CD8-positive, alpha-beta memory T cell (primary cell): ENCODE data around the gene TSLP. TPM values are rescaled to one million over a fixed set of nuclear protein-coding genes. Genes with fewer than 3 reads are reported as not detected.

Experiments
- CTCF ChIA-PET: fragments of 350-600 bp; sonication (Branson Sonifier 250); formaldehyde crosslinking; loops from one replicate; lab custom pipeline; 2021; ENCODE audit warnings: antibody characterized with exemption; lab: Charles Lee
- POLR2A ChIA-PET: fragments of 350-600 bp; sonication (Branson Sonifier 250); formaldehyde crosslinking; loops from one replicate; lab custom pipeline; 2021; ENCODE audit warnings: antibody characterized with exemption; lab: Charles Lee
- DNase-seq, 5 donors: peaks; one replicate each; pipeline versions ENCODE4 v3.0.0 to v3.0.0-alpha.2; 2020 to 2022; ENCODE audit warnings: mixed read lengths in 1 of 5
- H3K27ac ChIP-seq: one replicate; pipeline ENCODE4 v1.7.0; 2013; ENCODE audit warnings: low read depth, mild to moderate bottlenecking, low read length, moderate library complexity
- H3K27me3 ChIP-seq: 2 replicates; pipeline ENCODE4 v1.7.0; 2013; ENCODE audit warnings: low read length, mild to moderate bottlenecking; ENCODE audit not compliant: insufficient read depth, poor library complexity, severe bottlenecking
- H3K36me3 ChIP-seq: 2 replicates; pipeline ENCODE4 v1.7.0; 2013; ENCODE audit warnings: mild to moderate bottlenecking, low read length, moderate library complexity; ENCODE audit not compliant: insufficient read depth
- H3K4me1 ChIP-seq: 2 replicates; pipeline ENCODE4 v1.7.0; 2013; ENCODE audit warnings: mild to moderate bottlenecking, low read length, moderate library complexity; ENCODE audit not compliant: insufficient read depth
- H3K4me3 ChIP-seq: 2 replicates; pipeline ENCODE4 v1.7.0; 2013; ENCODE audit warnings: mild to moderate bottlenecking, low read length
- H3K9me3 ChIP-seq: 2 replicates; pipeline ENCODE4 v1.7.0; 2013; ENCODE audit warnings: mild to moderate bottlenecking, low read length
- H3K27ac Mint-ChIP-seq, 8 donors: one replicate each; pipeline ENCODE4 v1.8.0; 2020 to 2021; ENCODE audit warnings: mixed read lengths in 8 of 8, mild to moderate bottlenecking in 6 of 8, inconsistent platforms in 3 of 8, moderate library complexity in 3 of 8
- H3K27me3 Mint-ChIP-seq, 2 donors: one replicate each; pipeline ENCODE4 v1.8.0; 2020 to 2021; ENCODE audit warnings: mixed read lengths in 2 of 2, mild to moderate bottlenecking in 1 of 2, moderate library complexity in 1 of 2
- H3K36me3 Mint-ChIP-seq, 3 donors: one replicate each; pipeline ENCODE4 v1.8.0; 2020 to 2021; ENCODE audit warnings: mixed read lengths in 3 of 3, inconsistent platforms in 1 of 3, mild to moderate bottlenecking in 1 of 3
- H3K4me1 Mint-ChIP-seq, 3 donors: one replicate each; pipeline ENCODE4 v1.8.0; 2020 to 2021; ENCODE audit warnings: mixed read lengths in 3 of 3, inconsistent platforms in 1 of 3, mild to moderate bottlenecking in 1 of 3
- H3K4me3 Mint-ChIP-seq, 7 donors: one replicate each; pipeline ENCODE4 v1.8.0; 2020 to 2021; ENCODE audit warnings: mixed read lengths in 7 of 7, mild to moderate bottlenecking in 6 of 7, moderate library complexity in 4 of 7, inconsistent platforms in 2 of 7
- H3K9me3 Mint-ChIP-seq, 5 donors: one replicate each; pipeline ENCODE4 v1.8.0; 2020 to 2022; ENCODE audit warnings: mixed read lengths in 5 of 5, mild to moderate bottlenecking in 3 of 5, moderate library complexity in 2 of 5, inconsistent platforms in 1 of 5
- polyA plus RNA-seq: library from polyadenylated mRNA; unstranded; fragments of 300-500 nt; fragmentation: Illumina TruSeq; gene quantifications from one replicate; pipeline ENCODE4 v1.2.3, GENCODE V29; 2021
- total RNA-seq, 2 experiments: library from RNA; stranded (reverse); gene quantifications; one replicate each; pipeline ENCODE4 v1.2.3, GENCODE V29; 2021

TSLP gene
- total and polyA plus RNA-seq, 3 experiments from 2014 or later = 0.10 to 0.63 (median 0.40) TPM

GRCh38 chr5:111119856-111120255, 48.3 kb downstream of the TSLP start:
- Mint-ChIP-seq H3K36me3 (peaks cover 8 to 80% (median 22%) of the 10 kb centered on the region in 3 donors), H3K27ac (no peak overlapping the region), H3K27me3 (no peaks in the 10 kb centered on the region), H3K4me3 (no peak overlapping the region), H3K4me1 (peaks cover 2 to 4% (median 4%) of the 10 kb centered on the region in 3 donors), H3K9me3 (no peaks in the 10 kb centered on the region)
- Histone ChIP-seq H3K27me3 (no peaks in the 10 kb centered on the region), H3K9me3 (no peaks in the 10 kb centered on the region), H3K36me3 (peaks cover 24% of the 10 kb centered on the region), H3K4me3 (no peak overlapping the region), H3K4me1 (no peaks in the 10 kb centered on the region), H3K27ac (no peak overlapping the region)
- POLR2A ChIA-PET = no interaction called here
- CTCF ChIA-PET = no interaction called here
- DNase-seq = no peak

DNA sequence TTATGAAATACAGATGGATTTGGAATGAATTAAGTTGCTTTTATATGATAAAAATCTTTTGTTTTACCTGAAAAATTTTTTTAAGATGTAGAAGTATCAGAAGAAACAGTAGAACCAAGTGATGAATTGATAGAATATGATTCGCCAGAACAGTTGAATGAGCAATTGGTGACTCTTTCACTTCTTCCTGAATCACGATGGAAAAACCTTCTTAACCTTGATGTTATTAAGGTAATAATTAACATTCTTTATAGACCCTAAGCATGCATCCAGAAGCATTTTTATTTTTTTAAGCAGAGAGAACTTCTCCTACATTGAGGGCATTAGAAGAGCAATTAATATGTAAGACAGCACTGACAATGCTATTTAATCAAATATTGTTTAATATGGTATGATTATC, 49.4 kb downstream of the TSLP start:
- DNase-seq = no peak
- H3K27me3 ChIP-seq = no peaks in the 10 kb centered on the region
- peaks cover 8 to 75% (median 22%) of the 10 kb centered on the region in 3 donors for H3K36me3 Mint-ChIP-seq
- H3K27me3 Mint-ChIP-seq = no peaks in the 10 kb centered on the region
- no peak overlapping the region for H3K27ac ChIP-seq
- no peak overlapping the region for H3K4me3 ChIP-seq
- peaks cover 29% of the 10 kb centered on the region for H3K36me3 ChIP-seq
- POLR2A ChIA-PET = no interaction called here
- peaks cover 2 to 4% (median 4%) of the 10 kb centered on the region in 3 donors for H3K4me1 Mint-ChIP-seq
- no peaks in the 10 kb centered on the region for H3K9me3 ChIP-seq
- H3K4me3 Mint-ChIP-seq = no peak overlapping the region
- H3K9me3 Mint-ChIP-seq = no peaks in the 10 kb centered on the region
- H3K4me1 ChIP-seq = no peaks in the 10 kb centered on the region
- CTCF ChIA-PET = no interaction called here
- peak overlapping the region in 1 of 8 donors; percentile 1 for H3K27ac Mint-ChIP-seq

DNA sequence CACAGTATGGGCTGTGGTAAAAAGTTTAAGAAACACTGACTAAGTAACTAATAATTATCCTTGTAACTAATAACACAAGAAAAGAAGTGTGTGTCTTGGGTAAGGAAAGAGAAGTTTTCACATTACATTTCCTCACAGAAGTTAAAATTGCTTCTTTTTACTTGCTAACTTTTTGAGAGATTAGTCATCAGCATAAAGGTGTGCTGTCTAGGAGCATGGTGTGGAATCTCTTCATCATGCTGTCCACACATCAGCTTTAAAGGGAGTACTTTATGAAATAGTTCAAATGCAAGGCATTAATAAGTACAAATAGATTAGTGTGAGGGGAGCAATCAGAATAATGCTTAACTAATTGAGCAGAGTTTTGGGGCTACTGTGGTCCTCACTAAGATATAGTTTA, 50.4 kb downstream of the TSLP start:
- peaks cover 30% of the 10 kb centered on the region for H3K36me3 ChIP-seq
- DNase-seq = no peak
- Mint-ChIP-seq H3K36me3 (peaks cover 8 to 78% (median 24%) of the 10 kb centered on the region in 3 donors), H3K9me3 (no peaks in the 10 kb centered on the region), H3K27me3 (no peaks in the 10 kb centered on the region), H3K27ac (no peak overlapping the region), H3K4me3 (no peak overlapping the region), H3K4me1 (peaks cover 2 to 4% (median 4%) of the 10 kb centered on the region in 3 donors)
- no peaks in the 10 kb centered on the region for H3K27me3 ChIP-seq
- H3K4me3 ChIP-seq = no peak overlapping the region
- no peaks in the 10 kb centered on the region for H3K4me1 ChIP-seq
- no peaks in the 10 kb centered on the region for H3K9me3 ChIP-seq
- no peak overlapping the region for H3K27ac ChIP-seq
- CTCF ChIA-PET = no interaction called here
- POLR2A ChIA-PET = no interaction called here

GRCh38 chr5:111122398-111122797, 50.9 kb downstream of the TSLP start:
- H3K9me3 ChIP-seq = no peaks in the 10 kb centered on the region
- H3K4me1 ChIP-seq = no peaks in the 10 kb centered on the region
- no peaks in the 10 kb centered on the region for H3K27me3 ChIP-seq
- H3K9me3 Mint-ChIP-seq = no peaks in the 10 kb centered on the region
- H3K36me3 Mint-ChIP-seq = peaks cover 8 to 78% (median 21%) of the 10 kb centered on the region in 3 donors
- H3K27ac Mint-ChIP-seq = peak overlapping the region in 1 of 8 donors; percentile 75
- peaks cover 30% of the 10 kb centered on the region for H3K36me3 ChIP-seq
- DNase-seq = no peak
- ChIA-PET CTCF (no interaction called here), POLR2A (no interaction called here)
- no peaks in the 10 kb centered on the region for H3K27me3 Mint-ChIP-seq
- no peaks in the 10 kb centered on the region for H3K4me1 Mint-ChIP-seq
- H3K4me3 Mint-ChIP-seq = no peak overlapping the region
- no peak overlapping the region for H3K4me3 ChIP-seq
- no peak overlapping the region for H3K27ac ChIP-seq

GRCh38 chr5:111124793-111125192, 53.3 kb downstream of the TSLP start:
- H3K36me3 Mint-ChIP-seq = peaks cover 8 to 70% (median 27%) of the 10 kb centered on the region in 3 donors
- H3K4me1 ChIP-seq = no peaks in the 10 kb centered on the region
- POLR2A ChIA-PET = no interaction called here
- peaks cover 30% of the 10 kb centered on the region for H3K36me3 ChIP-seq
- no peak for DNase-seq
- H3K4me3 Mint-ChIP-seq = no peak overlapping the region
- no peak overlapping the region for H3K27ac ChIP-seq
- H3K4me1 Mint-ChIP-seq = no peaks in the 10 kb centered on the region
- H3K4me3 ChIP-seq = no peak overlapping the region
- CTCF ChIA-PET = no interaction called here
- no peaks in the 10 kb centered on the region for H3K27me3 ChIP-seq
- H3K27ac Mint-ChIP-seq = peak overlapping the region in 1 of 8 donors; percentile 72
- no peaks in the 10 kb centered on the region for H3K9me3 Mint-ChIP-seq
- no peaks in the 10 kb centered on the region for H3K9me3 ChIP-seq
- no peaks in the 10 kb centered on the region for H3K27me3 Mint-ChIP-seq

DNA sequence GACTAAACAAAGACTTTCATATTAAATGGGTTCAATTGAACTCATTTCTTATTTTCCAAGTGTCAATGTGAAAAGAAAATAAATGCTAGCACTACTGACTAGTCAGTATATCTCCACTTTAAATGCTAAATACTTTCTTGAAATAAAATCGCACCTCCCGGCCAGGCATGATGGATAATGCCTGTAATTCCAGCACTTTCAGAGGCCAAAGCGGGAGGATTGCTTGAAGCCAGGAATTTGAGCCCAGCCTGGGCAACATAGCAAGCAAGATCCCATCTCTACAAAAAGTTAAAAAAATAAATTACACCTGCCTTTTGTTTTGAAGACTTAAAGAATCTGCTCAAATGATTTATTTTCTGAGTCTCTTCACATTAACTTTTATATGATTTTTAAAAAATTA, 55.4 kb downstream of the TSLP start:
- no peak overlapping the region for H3K27ac Mint-ChIP-seq
- no peak overlapping the region for H3K4me3 Mint-ChIP-seq
- ChIA-PET POLR2A (no interaction called here), CTCF (no interaction called here)
- Histone ChIP-seq H3K4me1 (no peaks in the 10 kb centered on the region), H3K4me3 (no peak overlapping the region), H3K36me3 (peaks cover 15% of the 10 kb centered on the region), H3K27ac (no peak overlapping the region), H3K27me3 (no peaks in the 10 kb centered on the region), H3K9me3 (no peaks in the 10 kb centered on the region)
- peaks cover under 1 to 52% (median 20%) of the 10 kb centered on the region in 3 donors for H3K36me3 Mint-ChIP-seq
- no peaks in the 10 kb centered on the region for H3K4me1 Mint-ChIP-seq
- H3K9me3 Mint-ChIP-seq = no peaks in the 10 kb centered on the region
- no peaks in the 10 kb centered on the region for H3K27me3 Mint-ChIP-seq
- DNase-seq = no peak

Other genes starting within 250 kb of the TSLP start
- 10 to 100 TPM; 70.2 to 74.8 TPM for gene WDR36, start 20.6 kb downstream of the TSLP start, total RNA-seq
- 17.7 TPM for gene WDR36, start 20.6 kb downstream of the TSLP start, polyA plus RNA-seq
- gene CAMK4, start 152.7 kb downstream of the TSLP start, total RNA-seq = 10 to 100 TPM; 57.4 to 68.7 TPM
- gene CAMK4, start 152.7 kb downstream of the TSLP start, polyA plus RNA-seq = 84.5 TPM